Measurements from ENCODE around the gene EQTN.
"Not testable (repeated sequence)": the region's sequence is repeated elsewhere in the genome, so short reads cannot be mapped to it uniquely, and the experiment has no call there.

EQTN gene

GRCh38 chr9:27276193-27277030 is 20.5 kb downstream of the EQTN start:
- peaks cover 5% of the 10 kb centered on the region for H3K27me3 Mint-ChIP-seq (ENCODE audit: low read depth)
- DNase-seq (ENCODE audit: low spot score), result no peak
- peaks cover 4% of the 10 kb centered on the region for H3K4me1 Mint-ChIP-seq (ENCODE audit: low read depth)

DNA sequence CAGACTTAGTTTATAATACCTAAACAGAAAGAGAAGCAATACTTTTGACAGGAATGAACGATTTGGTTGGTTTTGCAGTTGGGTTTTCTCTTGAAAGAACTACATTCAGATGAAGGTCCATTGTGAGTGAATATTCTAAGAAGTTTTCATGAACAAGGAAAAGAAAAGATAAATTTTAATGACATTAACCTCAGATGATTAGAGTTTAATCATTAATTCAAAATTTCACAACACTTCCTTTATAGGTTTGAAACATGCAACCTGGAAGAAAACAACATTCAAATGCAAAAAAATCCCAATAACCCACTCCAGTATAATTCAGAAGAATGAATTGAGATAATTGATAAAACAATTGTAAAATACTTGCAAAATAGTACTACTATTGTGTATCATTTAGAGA is 23.8 kb downstream of the EQTN start:
- H3K27me3 Mint-ChIP-seq (ENCODE audit: low read depth), result no peaks in the 10 kb centered on the region
- no peaks in the 10 kb centered on the region for H3K36me3 Mint-ChIP-seq (ENCODE audit: low read depth)
- peaks cover 3% of the 10 kb centered on the region for H3K4me1 Mint-ChIP-seq (ENCODE audit: low read depth)
- no peak for DNase-seq (ENCODE audit: low spot score)
- no peak overlapping the region for H3K27ac Mint-ChIP-seq
- no peaks in the 10 kb centered on the region for H3K9me3 Mint-ChIP-seq
- H3K4me3 Mint-ChIP-seq, result no peak overlapping the region

More at GRCh38 chr9:27276193-27277030, 20.5 kb downstream of the EQTN start:
- H3K27ac Mint-ChIP-seq, result no peak overlapping the region
- no peaks in the 10 kb centered on the region for H3K9me3 Mint-ChIP-seq
- no peak overlapping the region for H3K4me3 Mint-ChIP-seq
- H3K36me3 Mint-ChIP-seq (ENCODE audit: low read depth), result no peaks in the 10 kb centered on the region

DNA sequence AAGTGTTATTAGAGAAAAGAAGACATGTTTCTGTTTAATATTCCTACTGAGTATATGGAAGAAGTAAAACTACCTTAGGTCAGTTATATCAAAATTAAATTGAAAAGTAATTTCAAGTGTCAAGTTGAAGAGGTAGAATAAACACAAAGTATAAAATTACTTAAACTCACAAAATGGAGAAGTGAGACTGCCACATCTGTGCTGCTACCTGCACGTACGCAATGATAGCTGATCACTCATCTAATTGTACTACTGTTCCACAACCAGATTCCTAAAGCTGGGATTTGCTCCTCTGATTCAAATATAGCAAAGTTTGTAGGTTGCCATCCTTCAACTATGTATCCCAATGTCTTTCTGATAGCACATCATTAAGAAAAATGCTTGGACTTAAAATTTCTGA is 24.8 kb downstream of the EQTN start:
- DNase-seq (ENCODE audit: low spot score), result no peak
- peaks cover 3% of the 10 kb centered on the region for H3K4me1 Mint-ChIP-seq (ENCODE audit: low read depth)
- H3K9me3 Mint-ChIP-seq, result no peaks in the 10 kb centered on the region
- H3K36me3 Mint-ChIP-seq (ENCODE audit: low read depth), result no peaks in the 10 kb centered on the region
- H3K4me3 Mint-ChIP-seq, result no peak overlapping the region
- H3K27ac Mint-ChIP-seq, result no peak overlapping the region
- no peaks in the 10 kb centered on the region for H3K27me3 Mint-ChIP-seq (ENCODE audit: low read depth)

GRCh38 chr9:27261517-27262211 is 35.3 kb downstream of the EQTN start:
- Mint-ChIP-seq H3K4me3 (no peak overlapping the region), H3K4me1 (ENCODE audit: low read depth) (no peaks in the 10 kb centered on the region), H3K27me3 (ENCODE audit: low read depth) (no peaks in the 10 kb centered on the region), H3K27ac (no peak overlapping the region), H3K9me3 (no peaks in the 10 kb centered on the region), H3K36me3 (ENCODE audit: low read depth) (no peaks in the 10 kb centered on the region)
- no peak for DNase-seq (ENCODE audit: low spot score)

DNA sequence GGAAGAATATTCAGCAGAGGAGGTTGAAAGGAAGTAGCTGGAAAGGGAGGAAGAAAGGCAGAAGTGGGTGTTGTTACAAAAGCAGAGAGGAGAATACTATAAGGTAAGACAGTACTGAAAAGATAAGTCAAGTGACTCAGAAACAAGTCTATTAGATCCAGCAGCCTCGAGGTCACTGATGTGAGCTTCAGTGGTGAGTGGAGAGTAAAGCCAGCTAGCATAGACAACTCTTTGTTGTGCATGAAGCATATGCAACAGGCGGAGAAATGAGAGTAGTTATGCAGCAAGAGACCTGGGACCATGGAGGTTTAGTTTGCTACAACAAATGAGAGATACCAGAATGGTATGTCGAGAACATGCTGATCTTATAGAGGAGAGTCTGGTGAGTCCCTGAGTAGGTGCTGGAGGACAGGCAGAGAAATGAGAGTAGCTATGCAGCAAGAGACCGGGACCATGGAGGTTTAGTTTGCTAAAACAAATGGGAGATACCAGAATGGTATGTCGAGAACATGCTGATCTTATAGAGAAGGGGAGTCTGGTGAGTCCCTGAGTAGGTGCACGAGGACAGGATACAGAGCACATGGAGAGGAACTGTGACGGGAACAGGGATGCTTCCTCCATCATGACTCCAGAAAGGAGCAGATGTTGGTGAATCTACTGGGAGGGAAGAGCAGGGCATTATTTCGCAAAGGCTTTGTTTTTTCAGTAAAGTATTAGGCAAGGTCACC is 36.0 kb downstream of the EQTN start:
- no peaks in the 10 kb centered on the region for H3K4me1 Mint-ChIP-seq (ENCODE audit: low read depth)
- H3K27ac Mint-ChIP-seq, result no peak overlapping the region
- no peaks in the 10 kb centered on the region for H3K9me3 Mint-ChIP-seq
- no peak for DNase-seq (ENCODE audit: low spot score)
- no peak overlapping the region for H3K4me3 Mint-ChIP-seq
- H3K27me3 Mint-ChIP-seq (ENCODE audit: low read depth), result no peaks in the 10 kb centered on the region
- no peaks in the 10 kb centered on the region for H3K36me3 Mint-ChIP-seq (ENCODE audit: low read depth)

- H3K27me3 Mint-ChIP-seq (ENCODE audit: low read depth), result no peaks in the 10 kb centered on the region
- H3K4me1 Mint-ChIP-seq (ENCODE audit: low read depth), result no peaks in the 10 kb centered on the region
- no peaks in the 10 kb centered on the region for H3K36me3 Mint-ChIP-seq (ENCODE audit: low read depth)
These were observed 38.3 kb downstream of the EQTN start for GRCh38 chr9:27258662-27259061.

GRCh38 chr9:27248702-27249101 is 48.2 kb downstream of the EQTN start:
- no peaks in the 10 kb centered on the region for H3K36me3 Mint-ChIP-seq (ENCODE audit: low read depth)
- no peak for DNase-seq (ENCODE audit: low spot score)
- H3K27me3 Mint-ChIP-seq (ENCODE audit: low read depth), result no peaks in the 10 kb centered on the region
- no peak overlapping the region for H3K27ac Mint-ChIP-seq
- no peaks in the 10 kb centered on the region for H3K4me1 Mint-ChIP-seq (ENCODE audit: low read depth)
- no peaks in the 10 kb centered on the region for H3K9me3 Mint-ChIP-seq
- no peak overlapping the region for H3K4me3 Mint-ChIP-seq

More at GRCh38 chr9:27258662-27259061, 38.3 kb downstream of the EQTN start:
- no peaks in the 10 kb centered on the region for H3K9me3 Mint-ChIP-seq
- H3K4me3 Mint-ChIP-seq, result no peak overlapping the region
- DNase-seq (ENCODE audit: low spot score), result no peak
- no peak overlapping the region for H3K27ac Mint-ChIP-seq

DNA sequence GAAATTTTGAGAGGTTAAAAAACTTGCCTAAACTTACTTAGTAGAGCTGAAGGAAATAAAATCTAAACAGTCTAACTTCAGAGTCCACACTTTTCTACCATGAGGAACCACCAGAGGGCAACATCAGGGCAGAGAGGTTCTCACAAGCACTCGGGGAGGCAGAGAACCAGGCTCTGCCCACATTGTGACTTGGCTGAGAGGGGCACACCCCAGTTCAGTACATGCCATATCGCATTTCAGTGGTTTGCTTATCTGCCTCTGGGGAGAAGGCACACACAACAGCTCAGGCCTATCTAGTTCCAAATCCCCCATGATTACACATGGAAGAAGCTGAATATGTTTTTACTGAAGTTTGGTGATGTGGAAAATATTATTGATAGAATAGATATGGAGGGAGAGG is 49.2 kb downstream of the EQTN start:
- Mint-ChIP-seq H3K27me3 (ENCODE audit: low read depth) (no peaks in the 10 kb centered on the region), H3K4me1 (ENCODE audit: low read depth) (no peaks in the 10 kb centered on the region), H3K27ac (no peak overlapping the region), H3K36me3 (ENCODE audit: low read depth) (no peaks in the 10 kb centered on the region), H3K9me3 (no peaks in the 10 kb centered on the region), H3K4me3 (no peak overlapping the region)
- DNase-seq (ENCODE audit: low spot score), result no peak

GRCh38 chr9:27239648-27240047 is 57.3 kb downstream of the EQTN start:
- H3K27me3 Mint-ChIP-seq (ENCODE audit: low read depth); H3K4me3 Mint-ChIP-seq; H3K4me1 Mint-ChIP-seq (ENCODE audit: low read depth); H3K9me3 Mint-ChIP-seq; H3K36me3 Mint-ChIP-seq (ENCODE audit: low read depth); H3K27ac Mint-ChIP-seq; DNase-seq (ENCODE audit: low spot score): not testable (repeated sequence)

Measured in T-helper 2 cell treated with Interferon-gamma antibody and Interleukin-4, amounts not matched to agents 5 μg/mL and 100 μg/mL, for 36 hours (primary cell).